H1 (cell line): ENCODE data around the gene ARHGAP10. TPM values are rescaled to one million over a fixed set of nuclear protein-coding genes. Genes with fewer than 3 reads are reported as not detected.

Source experiments
- CTCF ChIA-PET: fragments of 300-600 bp; sonication (Branson Sonifier 250); formaldehyde crosslinking; loops from one replicate; lab custom pipeline; 2021; ENCODE audit not compliant: partially characterized antibody; lab: Charles Lee
- POLR2A ChIA-PET: fragments of 300-600 bp; sonication (Branson Sonifier 250); formaldehyde crosslinking; loops from one replicate; lab custom pipeline; 2021; ENCODE audit warnings: inconsistent platforms; ENCODE audit not compliant: partially characterized antibody; lab: Charles Lee
- DNase-seq, 2 experiments: peaks; one replicate each; pipeline versions ENCODE4 v3.0.0 to v3.0.0-alpha.2; 2010 to 2022; ENCODE audit warnings: low spot score in 2 of 2, low read depth in 1 of 2, mixed read lengths in 1 of 2
- FAIRE-seq: peaks from 2 replicates; lab custom pipeline; 2011; peaks lifted over from hg19 to GRCh38; lab: Jason Lieb, UNC
- H2AFZ ChIP-seq: 2 replicates; pipeline ENCODE4 v1.8.1; 2012; ENCODE audit warnings: low read length, inconsistent platforms
- H2AK5ac ChIP-seq: 2 replicates; pipeline ENCODE4 v1.6.1; 2013; ENCODE audit warnings: low read depth, low read length
- H2BK120ac ChIP-seq: replicated peaks from 2 replicates; pipeline ENCODE3; 2013; ENCODE audit warnings: low read depth, low read length, inconsistent platforms
- H2BK12ac ChIP-seq: 2 replicates; pipeline ENCODE4 v1.6.1; 2013; ENCODE audit warnings: low read depth, low read length
- H2BK15ac ChIP-seq: 2 replicates; pipeline ENCODE4 v1.6.1; 2013; ENCODE audit warnings: low read length
- H2BK20ac ChIP-seq: 2 replicates; pipeline ENCODE4 v1.6.1; 2013; ENCODE audit warnings: low read length
- H2BK5ac ChIP-seq: 2 replicates; pipeline ENCODE4 v1.6.1; 2013; ENCODE audit warnings: low read depth, low read length
- H3K14ac ChIP-seq: 2 replicates; pipeline ENCODE4 v1.6.1; 2013; ENCODE audit warnings: inconsistent platforms; ENCODE audit not compliant: insufficient read length
- H3K18ac ChIP-seq: 2 replicates; pipeline ENCODE4 v1.6.1; 2013; ENCODE audit warnings: low read length; ENCODE audit errors: extremely low read depth
- H3K23ac ChIP-seq: 2 replicates; pipeline ENCODE4 v1.6.1; 2013; ENCODE audit warnings: inconsistent platforms; ENCODE audit not compliant: insufficient read length
- H3K23me2 ChIP-seq: 2 replicates; pipeline ENCODE4 v1.6.1; 2013; ENCODE audit warnings: low read depth, low read length
- H3K27ac ChIP-seq: 2 replicates; pipeline ENCODE4 v1.6.1; 2011; ENCODE audit warnings: low read depth, low read length, inconsistent platforms
- H3K27me3 ChIP-seq, 4 experiments: replicated peaks in 1 of 4; 1 replicate in 1 of 4; 2 replicates in 3 of 4; pipeline versions ENCODE4 v1.6.1 to v1.8.1; 2011 to 2013; ENCODE audit warnings: low read length in 3 of 4, mild to moderate bottlenecking in 3 of 4, inconsistent platforms in 2 of 4, mixed read lengths in 2 of 4, moderate library complexity in 1 of 4; ENCODE audit not compliant: control insufficient read depth in 3 of 4, insufficient read depth in 3 of 4; ENCODE audit errors: extremely low read depth in 1 of 4
- H3K36me3 ChIP-seq, 4 experiments: 2 replicates each; pipeline versions ENCODE4 v1.6.1 to v1.8.1; 2011 to 2013; ENCODE audit warnings: mild to moderate bottlenecking in 4 of 4, low read length in 3 of 4, moderate library complexity in 2 of 4, control low read depth in 1 of 4, inconsistent platforms in 1 of 4; ENCODE audit not compliant: insufficient read depth in 4 of 4, control insufficient read depth in 2 of 4
- H3K4ac ChIP-seq: replicated peaks from 2 replicates; pipeline ENCODE3; 2013; ENCODE audit warnings: low read length, low read depth, mixed read lengths, inconsistent platforms; ENCODE audit not compliant: insufficient read length
- H3K4me1 ChIP-seq, 4 experiments: replicated peaks in 1 of 4; 1 replicate in 1 of 4; 2 replicates in 3 of 4; pipeline versions ENCODE4 v1.6.1 to v1.8.1; 2011 to 2013; ENCODE audit warnings: low read length in 3 of 4, inconsistent platforms in 2 of 4, mixed read lengths in 1 of 4; ENCODE audit not compliant: insufficient read depth in 4 of 4, control insufficient read depth in 3 of 4
- H3K4me2 ChIP-seq, 2 experiments: 2 replicates each; pipeline versions ENCODE4 v1.6.1 to v1.8.1; 2011 to 2013; ENCODE audit warnings: low read depth in 2 of 2, low read length in 2 of 2, control low read depth in 1 of 2, inconsistent platforms in 1 of 2, mild to moderate bottlenecking in 1 of 2; ENCODE audit not compliant: insufficient read depth in 1 of 2
- H3K4me3 ChIP-seq, 4 experiments: fragments of 200-600, 300-600 bp in 1 of 4; sonication (generic), shearing (Covaris generic), sonication (Bioruptor Twin) in 1 of 4; 2 replicates each; pipeline versions ENCODE4 v1.5.1 to v1.8.1; 2011 to 2016; ENCODE audit warnings: low read length in 4 of 4, low read depth in 3 of 4, control low read depth in 2 of 4, inconsistent platforms in 2 of 4, mild to moderate bottlenecking in 2 of 4, mixed read lengths in 1 of 4, moderate library complexity in 1 of 4; ENCODE audit not compliant: insufficient read depth in 2 of 4; ENCODE audit errors: extremely low read depth in 1 of 4
- H3K56ac ChIP-seq: replicated peaks from 2 replicates; pipeline ENCODE3; 2013; ENCODE audit warnings: low read depth, mild to moderate bottlenecking, mixed read lengths, low read length, inconsistent platforms; ENCODE audit not compliant: insufficient read length
- H3K79me1 ChIP-seq: 2 replicates; pipeline ENCODE4 v1.6.1; 2013; ENCODE audit warnings: low read depth, low read length, control low read depth
- H3K79me2 ChIP-seq, 2 experiments: 2 replicates each; pipeline versions ENCODE4 v1.6.1 to v1.8.1; 2012 to 2013; ENCODE audit warnings: low read length in 2 of 2, mild to moderate bottlenecking in 2 of 2, inconsistent platforms in 1 of 2; ENCODE audit not compliant: insufficient read depth in 2 of 2, control insufficient read depth in 1 of 2
- H3K9ac ChIP-seq, 4 experiments: replicated peaks in 1 of 4; 1 replicate in 1 of 4; 2 replicates in 3 of 4; pipeline versions ENCODE4 v1.6.1 to v1.8.1; 2011 to 2013; ENCODE audit warnings: low read depth in 3 of 4, low read length in 3 of 4, control low read depth in 2 of 4, mild to moderate bottlenecking in 2 of 4, moderate library complexity in 2 of 4, inconsistent platforms in 1 of 4; ENCODE audit errors: extremely low read depth in 1 of 4
- H3K9me3 ChIP-seq, 2 experiments: 2 replicates each; pipeline versions ENCODE4 v1.6.1 to v1.8.1; 2012 to 2013; ENCODE audit warnings: mild to moderate bottlenecking in 2 of 2, moderate library complexity in 2 of 2, control low read depth in 1 of 2, inconsistent platforms in 1 of 2, low read depth in 1 of 2, low read length in 1 of 2, mixed read lengths in 1 of 2; ENCODE audit not compliant: insufficient read depth in 2 of 2
- H4K20me1 ChIP-seq, 2 experiments: replicated peaks in 1 of 2; 2 replicates each; pipeline versions ENCODE3 to v1.8.1; 2011 to 2013; ENCODE audit warnings: inconsistent platforms in 2 of 2, low read length in 2 of 2, mild to moderate bottlenecking in 1 of 2; ENCODE audit not compliant: insufficient read depth in 2 of 2, control insufficient read depth in 1 of 2
- H4K5ac ChIP-seq: 2 replicates; pipeline ENCODE4 v1.6.1; 2013; ENCODE audit warnings: low read length, low read depth, mixed read lengths, inconsistent platforms; ENCODE audit not compliant: insufficient read length
- H4K8ac ChIP-seq: 2 replicates; pipeline ENCODE4 v1.8.0; 2013; ENCODE audit warnings: mild to moderate bottlenecking, moderate library complexity, low read length, inconsistent platforms; ENCODE audit not compliant: insufficient read depth; ENCODE audit errors: extremely low read depth
- H4K91ac ChIP-seq: replicated peaks from 2 replicates; pipeline ENCODE3; 2013; ENCODE audit warnings: low read length, mixed read lengths, inconsistent platforms; ENCODE audit not compliant: insufficient read length
- ATF3 ChIP-seq: IDR thresholded peaks from 2 replicates; pipeline ENCODE4 v1.6.1; 2011; ENCODE audit warnings: low read depth, mild to moderate bottlenecking, low read length; ENCODE audit not compliant: insufficient read depth
- CBX5 ChIP-seq: fragments of 300-800, 300-1000 bp; sonication (generic); IDR thresholded peaks from 2 replicates; pipeline ENCODE4 v1.7.1; 2016; ENCODE audit warnings: antibody characterized with exemption, low read length, low read depth
- CHD1 ChIP-seq: IDR thresholded peaks from 2 replicates; pipeline ENCODE4 v1.6.1; 2012; ENCODE audit warnings: low read depth, low read length, improper control_type of control experiment
- EGR1 ChIP-seq: IDR thresholded peaks from 2 replicates; pipeline ENCODE4 v1.6.1; 2011; ENCODE audit warnings: low read depth, low read length, borderline replicate concordance
- FOSL1 ChIP-seq: IDR thresholded peaks from 2 replicates; pipeline ENCODE4 v1.6.1; 2011; ENCODE audit warnings: mild to moderate bottlenecking, low read depth, low read length, moderate library complexity; ENCODE audit not compliant: insufficient read depth
- KDM1A ChIP-seq: fragments of 200-600, 300-600 bp; sonication (generic); IDR thresholded peaks from 2 replicates; pipeline ENCODE4 v1.7.1; 2016; ENCODE audit warnings: mild to moderate bottlenecking, low read length, borderline replicate concordance
- NANOG ChIP-seq: IDR thresholded peaks from 2 replicates; pipeline ENCODE4 v1.6.1; 2011; ENCODE audit warnings: low read length, low read depth, mild to moderate bottlenecking, inconsistent platforms; ENCODE audit not compliant: insufficient read depth, poor library complexity, severe bottlenecking
- NRF1 ChIP-seq: IDR thresholded peaks from 2 replicates; pipeline ENCODE4 v1.6.1; 2011; ENCODE audit warnings: mild to moderate bottlenecking, low read depth, low read length, improper control_type of control experiment
- PHF8 ChIP-seq: fragments of 200-600 bp; sonication (generic); conservative IDR thresholded peaks from 2 replicates; pipeline ENCODE4 v1.7.1; 2012; ENCODE audit warnings: low read depth, mild to moderate bottlenecking, inconsistent platforms, low read length, moderate library complexity
- POLR2A ChIP-seq, 2 experiments: IDR thresholded peaks; 1 replicate in 1 of 2; 2 replicates in 1 of 2; pipeline ENCODE4 v1.6.1; 2011; ENCODE audit warnings: low read depth in 2 of 2, low read length in 2 of 2, mild to moderate bottlenecking in 2 of 2; ENCODE audit errors: control extremely low read depth in 1 of 2
- SIN3A ChIP-seq, 2 experiments: IDR thresholded peaks in 1 of 2; conservative IDR thresholded peaks in 1 of 2; 2 replicates each; pipeline ENCODE4 v1.6.1; 2011 to 2012; ENCODE audit warnings: low read length in 2 of 2, improper control_type of control experiment in 1 of 2, low read depth in 1 of 2, mild to moderate bottlenecking in 1 of 2
- TAF7 ChIP-seq: optimal IDR thresholded peaks from 2 replicates; pipeline ENCODE3; 2011; ENCODE audit warnings: low read depth, mild to moderate bottlenecking, inconsistent platforms, low read length, moderate library complexity, borderline replicate concordance
- TCF12 ChIP-seq: IDR thresholded peaks from 2 replicates; pipeline ENCODE4 v1.6.1; 2011; ENCODE audit warnings: low read depth, mild to moderate bottlenecking, low read length
- TEAD4 ChIP-seq: IDR thresholded peaks from 2 replicates; pipeline ENCODE4 v1.6.1; 2012; ENCODE audit warnings: low read depth, low read length, inconsistent platforms, mixed read lengths
- YY1 ChIP-seq: IDR thresholded peaks from 2 replicates; pipeline ENCODE4 v1.6.1; 2011; ENCODE audit warnings: low read depth, mild to moderate bottlenecking, low read length
- WGBS, 2 experiments: shearing (Covaris generic) in 1 of 2; methylation state at CpG; one replicate each; pipeline versions ENCODE4 v1.1.6 to v1.1.7; 2013 to 2015; ENCODE audit warnings: low lambda C conversion rate in 2 of 2, mixed read lengths in 2 of 2, inconsistent platforms in 1 of 2, low coverage in 1 of 2, missing lambda C conversion rate in 1 of 2; ENCODE audit not compliant: insufficient replicate concordance in 2 of 2, insufficient coverage in 1 of 2, insufficient read length in 1 of 2; ENCODE audit errors: extremely low coverage in 1 of 2, missing lambda C conversion rate in 1 of 2; 5-methylcytosine and 5-hydroxymethylcytosine counted together
- polyA plus RNA-seq, 7 experiments: library from polyadenylated mRNA; depleted of rRNA in 3 of 7; stranded (reverse) in 5 of 7; unstranded in 2 of 7; fragments of >200 nt in 5 of 7; fragments of 200-250 nt in 2 of 7; gene quantifications; 1 replicate in 5 of 7; 2 replicates in 1 of 7; 4 replicates in 1 of 7; pipeline versions ENCODE4 v1.2.1 to v1.2.3, GENCODE V29; 2011 to 2013; ENCODE audit warnings: missing spikeins in 2 of 7, mixed read lengths in 2 of 7
- total RNA-seq: library from RNA; stranded (reverse); fragmentation: NEBNext Ultra II Directional; extraction: Animal tissue kit (Norgen Biotek cat#: 25700); gene quantifications from 2 replicates; pipeline ENCODE4 v1.2.1, GENCODE V29; 2021

Gene ARHGAP10
- total and polyA plus RNA-seq, 2 of the 8 experiments (the other 6 are each of a cell fraction or from before 2014, with no cell fraction given): 3.7 to 6.1 TPM

GRCh38 chr4:147769386-147769785, 37.5 kb downstream of the ARHGAP10 start:
- no peak overlapping the region for H4K8ac ChIP-seq
- no peak overlapping the region for H3K4ac ChIP-seq
- H3K9me3 ChIP-seq: no peaks in the 10 kb centered on the region
- H3K27ac ChIP-seq: no peak overlapping the region
- H2AK5ac ChIP-seq: no peak overlapping the region
- no peak overlapping the region for H4K5ac ChIP-seq
- H3K27me3 ChIP-seq: no peaks in the 10 kb centered on the region
- H3K56ac ChIP-seq: no peak overlapping the region
- no peak overlapping the region for H2BK15ac ChIP-seq
- FAIRE-seq: no peak
- no peak overlapping the region for H3K4me2 ChIP-seq
- ChIA-PET POLR2A (no interaction called here), CTCF (interaction anchor here (1.5 kb wide), 1 partner anchor 98 kb away, joined by 8 read pairs; no protein-coding TSS in a partner anchor)
- no peak for DNase-seq
- no peak overlapping the region for H4K91ac ChIP-seq
- no peaks in the 10 kb centered on the region for H3K23me2 ChIP-seq
- H3K23ac ChIP-seq: no peak overlapping the region
- no peaks in the 10 kb centered on the region for H3K79me1 ChIP-seq
- H2BK12ac ChIP-seq: no peak overlapping the region
- peaks cover 0 to 2% of the 10 kb centered on the region in 2 experiments for H4K20me1 ChIP-seq
- H3K14ac ChIP-seq: no peak overlapping the region
- H2BK120ac ChIP-seq: no peak overlapping the region
- H2BK5ac ChIP-seq: no peak overlapping the region
- H3K79me2 ChIP-seq: no peaks in the 10 kb centered on the region
- H3K4me1 ChIP-seq: no peaks in the 10 kb centered on the region
- H3K18ac ChIP-seq: no peak overlapping the region
- no peak overlapping the region for H3K9ac ChIP-seq
- H3K4me3 ChIP-seq: no peak overlapping the region
- H3K36me3 ChIP-seq: no peaks in the 10 kb centered on the region
- H2AFZ ChIP-seq: no peak overlapping the region
- H2BK20ac ChIP-seq: no peak overlapping the region
- 91% methylated on average over 4 of the region's 4 CpGs; no CpG with 5 or more reads in 1 of the 2 experiments for WGBS, 2 experiments
- TF ChIP-seq YY1 (no peak), TCF12 (no peak), FOSL1 (no peak), POLR2A (IDR thresholded peaks at IDR 0.05; ENCODE audit: control extremely low read depth in 1 of 2, low read depth in 2 of 2, low read length in 2 of 2) (no peak), NANOG (no peak), NRF1 (no peak), ATF3 (no peak), EGR1 (no peak), SIN3A (conservative IDR thresholded peaks at IDR 0.05 in 1 of 2, IDR thresholded peaks at IDR 0.05 in 1 of 2; ENCODE audit: low read depth in 1 of 2, low read length in 2 of 2) (no peak), KDM1A (no peak), CBX5 (no peak), PHF8 (no peak), TAF7 (no peak), CHD1 (no peak), TEAD4 (no peak)
